Ovary (tissue), 9 donors: ENCODE measurements around the gene MRPL55. TPM values are rescaled to one million over a fixed set of nuclear protein-coding genes. Genes with fewer than 3 reads are reported as not detected.

Source experiments
- DNase-seq, 5 donors: peaks; one replicate each; pipeline ENCODE4 v3.0.0-alpha.2; 2019 to 2020
- H3K27ac ChIP-seq, 2 donors: fragments of 200-600 bp; one replicate each; pipeline versions ENCODE4 v1.5.1 to v1.8.0; 2019 to 2022
- H3K27me3 ChIP-seq: fragments of 200-600 bp; one replicate; pipeline ENCODE4 v1.8.0; 2022
- H3K36me3 ChIP-seq: fragments of 200-600 bp; sonication (generic); one replicate; pipeline ENCODE4 v1.5.1; 2019
- H3K4me1 ChIP-seq: one replicate; pipeline ENCODE4 v1.8.1; 2013; ENCODE audit warnings: mild to moderate bottlenecking, moderate library complexity; ENCODE audit not compliant: insufficient read depth
- H3K4me3 ChIP-seq: fragments of 200-600 bp; sonication (generic); one replicate; pipeline ENCODE4 v1.5.1; 2017
- H3K9me3 ChIP-seq, 2 donors: fragments of 200-600 bp in 1 of 2; sonication (generic) in 1 of 2; one replicate each; pipeline versions ENCODE4 v1.5.1 to v1.8.1; 2013 to 2019; ENCODE audit warnings: mild to moderate bottlenecking in 1 of 2, moderate library complexity in 1 of 2
- EP300 ChIP-seq: sonication (generic); formaldehyde crosslinking; IDR thresholded peaks from one replicate; pipeline ENCODE4 v1.6.1; 2017; ENCODE audit warnings: antibody characterized with exemption
- POLR2A ChIP-seq: fragments of 450-650 bp; IDR thresholded peaks from one replicate; pipeline ENCODE4 v1.6.1; 2017; ENCODE audit warnings: antibody characterized with exemption, mild to moderate bottlenecking, moderate library complexity
- WGBS, 3 donors: extraction: QIAGEN DNeasy Blood & Tissue Kit in 1 of 3; methylation state at CpG; one replicate each; pipeline versions ENCODE4 v1.1.5 to v1.1.7; 2013 to 2017; 5-methylcytosine and 5-hydroxymethylcytosine counted together
- intact Hi-C, 4 donors: fragments of 100-400 bp; cut with DNase I; formaldehyde crosslinking; loops; one replicate each; pipeline versions ENCODE4 v1.11.0 to v1.15.1; 2022 to 2023
- polyA plus RNA-seq, 2 donors: library from polyadenylated mRNA; stranded (reverse); fragments of 200-250 nt in 1 of 2; fragments of 350-450 nt in 1 of 2; fragmentation: Illumina TruSeq in 1 of 2; extraction: RNeasy Lipid Tissue Mini Kit (QIAGEN cat#74804) in 1 of 2; gene quantifications; one replicate each; pipeline ENCODE4 v1.2.3, GENCODE V29; 2013 to 2014
- total RNA-seq, 7 donors: library from RNA; depleted of rRNA in 2 of 7; stranded (reverse); fragments of >200 nt in 2 of 7; fragmentation: NEBNext Ultra II Directional in 3 of 7; extraction: Animal tissue kit (Norgen Biotek cat#: 25700) in 3 of 7; gene quantifications; one replicate each; pipeline versions ENCODE4 v1.1.0 to v1.2.4, GENCODE V29; 2016 to 2023
- TF ChIP-seq, protein P1 (sequence below), 3 donors: fragments of 450-650 bp in 2 of 3; fragments of 200-600 bp in 1 of 3; IDR thresholded peaks; one replicate each; pipeline versions ENCODE4 v1.5.1 to v1.8.0; 2016 to 2022; ENCODE audit warnings: antibody characterized with exemption in 3 of 3, mild to moderate bottlenecking in 1 of 3
- donor health status: DM: no; HTN: no; CAD: no; lungs with moderate emphysema.
- donor health status: DM: no; HTN: no; CAD: no.
- donor health status: Bipolar disorder and iron deficiency.
- donor health status: DM: yes; HTN: yes; CAD: no.
- donor health status: DM: no; HTN: no; CAD: no.
- donor health status: DM: yes; HTN: yes; CAD: no.

Gene MRPL55
- total and polyA plus RNA-seq, 9 donors, result 14.6 to 98.5 (median 43.3) TPM

DNA sequence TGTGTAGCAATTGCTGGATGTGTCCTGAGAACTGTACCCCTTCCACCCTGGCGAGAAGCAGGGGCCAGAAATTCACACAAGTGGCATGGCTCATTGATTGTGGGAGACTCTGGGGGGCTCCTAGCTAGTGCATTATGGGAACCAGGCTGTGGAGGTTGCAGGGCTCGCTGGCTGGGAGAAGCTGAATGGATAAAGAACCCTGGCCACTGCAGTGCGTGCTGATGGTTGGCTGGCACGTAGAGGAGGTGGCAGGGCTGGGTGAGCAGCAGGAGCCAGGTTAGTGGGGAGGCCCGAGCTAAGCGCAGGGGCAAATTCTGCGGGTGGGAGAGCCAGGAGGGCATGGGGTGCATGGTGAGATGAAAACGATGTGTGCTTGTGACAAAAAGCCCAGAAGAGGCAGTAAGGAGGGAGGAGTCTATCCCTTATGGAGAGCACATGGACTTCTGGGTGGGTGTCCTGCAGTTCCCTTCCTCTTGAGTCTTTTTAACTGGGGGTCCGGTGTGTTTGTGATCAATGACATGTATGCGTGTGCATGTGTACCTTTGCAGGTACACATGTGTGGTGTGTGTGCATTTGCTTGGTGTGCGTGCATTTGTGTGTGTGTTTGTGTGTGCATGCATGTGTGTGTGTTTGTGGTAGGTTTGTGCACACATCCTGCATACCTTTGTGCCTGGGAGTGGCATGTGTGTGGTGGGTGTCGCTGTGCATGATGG lies 34.5 kb upstream of the MRPL55 start:
- 82 to 92% (median 86%) methylated on average over 12 of the region's 12 CpGs for WGBS, 3 donors

DNA sequence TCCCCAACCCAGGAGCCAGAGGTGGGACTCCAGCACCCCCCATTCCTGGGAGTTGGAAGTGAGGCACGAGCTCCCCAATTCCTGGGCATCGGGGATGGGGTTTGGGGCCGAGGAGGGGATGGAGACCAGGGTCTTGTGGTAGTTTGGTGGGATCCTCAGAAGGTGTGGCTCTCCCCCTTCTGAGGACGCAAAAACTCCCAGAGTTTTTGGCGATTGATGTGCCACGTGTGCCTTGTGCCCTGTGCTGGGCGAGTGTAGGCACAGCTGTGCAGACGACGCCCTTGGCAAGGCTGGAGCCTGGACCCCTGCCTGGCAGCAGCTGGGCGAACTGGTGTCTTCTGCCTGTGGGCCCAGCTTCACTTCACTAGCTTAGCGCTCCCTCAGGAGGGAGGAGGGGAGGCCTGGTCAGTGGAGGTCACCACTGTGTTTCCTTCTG lies 33.6 kb upstream of the MRPL55 start:
- no peaks in the 10 kb centered on the region for H3K36me3 ChIP-seq
- TF ChIP-seq, protein P1, sequence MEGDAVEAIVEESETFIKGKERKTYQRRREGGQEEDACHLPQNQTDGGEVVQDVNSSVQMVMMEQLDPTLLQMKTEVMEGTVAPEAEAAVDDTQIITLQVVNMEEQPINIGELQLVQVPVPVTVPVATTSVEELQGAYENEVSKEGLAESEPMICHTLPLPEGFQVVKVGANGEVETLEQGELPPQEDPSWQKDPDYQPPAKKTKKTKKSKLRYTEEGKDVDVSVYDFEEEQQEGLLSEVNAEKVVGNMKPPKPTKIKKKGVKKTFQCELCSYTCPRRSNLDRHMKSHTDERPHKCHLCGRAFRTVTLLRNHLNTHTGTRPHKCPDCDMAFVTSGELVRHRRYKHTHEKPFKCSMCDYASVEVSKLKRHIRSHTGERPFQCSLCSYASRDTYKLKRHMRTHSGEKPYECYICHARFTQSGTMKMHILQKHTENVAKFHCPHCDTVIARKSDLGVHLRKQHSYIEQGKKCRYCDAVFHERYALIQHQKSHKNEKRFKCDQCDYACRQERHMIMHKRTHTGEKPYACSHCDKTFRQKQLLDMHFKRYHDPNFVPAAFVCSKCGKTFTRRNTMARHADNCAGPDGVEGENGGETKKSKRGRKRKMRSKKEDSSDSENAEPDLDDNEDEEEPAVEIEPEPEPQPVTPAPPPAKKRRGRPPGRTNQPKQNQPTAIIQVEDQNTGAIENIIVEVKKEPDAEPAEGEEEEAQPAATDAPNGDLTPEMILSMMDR (IDR thresholded peaks at IDR 0.05), result no peak
- TF ChIP-seq EP300 (no peak), POLR2A (no peak)
- DNase-seq, result peak in 2 of 5 donors; percentile 33 to 35
- no peak overlapping the region for H3K4me3 ChIP-seq
- H3K4me1 ChIP-seq, result peaks cover 16% of the 10 kb centered on the region
- 73 to 79% (median 76%) methylated on average over 11 of the region's 11 CpGs for WGBS, 3 donors
- no peaks in the 10 kb centered on the region for H3K27me3 ChIP-seq
- no peaks in the 10 kb centered on the region for H3K9me3 ChIP-seq
- intact Hi-C loops, result no loop called here
- H3K27ac ChIP-seq, result no peak overlapping the region

More for the DNA sequence above, 34.5 kb upstream of the MRPL55 start:
- intact Hi-C loops, result no loop called here
- Histone ChIP-seq H3K4me1 (peaks cover 16% of the 10 kb centered on the region), H3K9me3 (no peaks in the 10 kb centered on the region), H3K27me3 (no peaks in the 10 kb centered on the region), H3K27ac (no peak overlapping the region), H3K36me3 (no peaks in the 10 kb centered on the region), H3K4me3 (no peak overlapping the region)
- DNase-seq, result no peak
- TF ChIP-seq, protein P1 (IDR thresholded peaks at IDR 0.05), result no peak
- no peak for TF ChIP-seq EP300
- TF ChIP-seq POLR2A, result no peak

DNA sequence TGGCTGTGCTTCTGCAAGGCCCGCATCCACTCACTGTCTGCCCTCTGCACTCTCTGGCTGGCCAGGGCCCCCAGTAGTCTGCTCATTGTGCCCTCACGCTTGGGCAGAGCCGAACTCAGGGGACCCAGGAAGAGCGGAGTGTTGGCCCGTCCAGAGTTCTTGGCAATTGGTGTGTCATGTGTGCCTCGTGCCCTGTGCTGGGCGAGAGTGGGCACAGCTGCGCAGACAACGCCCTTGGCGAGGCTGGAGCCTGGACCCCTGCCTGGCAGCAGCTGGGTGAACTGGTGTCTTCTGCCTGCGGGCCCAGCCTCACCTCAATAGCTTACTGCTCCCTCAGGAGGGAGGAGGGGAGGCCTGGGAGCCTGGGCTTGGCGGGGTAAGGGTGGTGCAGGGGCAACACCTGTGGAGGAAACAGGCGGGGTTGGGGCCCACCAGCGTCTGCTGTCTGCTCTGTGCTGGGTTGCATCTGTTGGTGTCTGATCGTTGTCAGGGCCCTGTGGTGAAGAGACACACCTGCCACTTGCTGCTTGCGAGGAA lies 33.1 kb upstream of the MRPL55 start:
- H3K9me3 ChIP-seq, result no peaks in the 10 kb centered on the region
- no peaks in the 10 kb centered on the region for H3K27me3 ChIP-seq
- H3K4me1 ChIP-seq, result peaks cover 16% of the 10 kb centered on the region
- 73 to 77% (median 73%) methylated on average over 16 of the region's 16 CpGs for WGBS, 3 donors
- no peaks in the 10 kb centered on the region for H3K36me3 ChIP-seq
- peak overlapping the region; percentile 83 for H3K4me3 ChIP-seq
- intact Hi-C loops, result no loop called here
- TF ChIP-seq, protein P1 (IDR thresholded peaks at IDR 0.05), result no peak
- TF ChIP-seq POLR2A, result no peak
- TF ChIP-seq EP300, result no peak
- no peak overlapping the region for H3K27ac ChIP-seq
- peak in 3 of 5 donors; percentile 38 to 46 (median 43) for DNase-seq

DNA sequence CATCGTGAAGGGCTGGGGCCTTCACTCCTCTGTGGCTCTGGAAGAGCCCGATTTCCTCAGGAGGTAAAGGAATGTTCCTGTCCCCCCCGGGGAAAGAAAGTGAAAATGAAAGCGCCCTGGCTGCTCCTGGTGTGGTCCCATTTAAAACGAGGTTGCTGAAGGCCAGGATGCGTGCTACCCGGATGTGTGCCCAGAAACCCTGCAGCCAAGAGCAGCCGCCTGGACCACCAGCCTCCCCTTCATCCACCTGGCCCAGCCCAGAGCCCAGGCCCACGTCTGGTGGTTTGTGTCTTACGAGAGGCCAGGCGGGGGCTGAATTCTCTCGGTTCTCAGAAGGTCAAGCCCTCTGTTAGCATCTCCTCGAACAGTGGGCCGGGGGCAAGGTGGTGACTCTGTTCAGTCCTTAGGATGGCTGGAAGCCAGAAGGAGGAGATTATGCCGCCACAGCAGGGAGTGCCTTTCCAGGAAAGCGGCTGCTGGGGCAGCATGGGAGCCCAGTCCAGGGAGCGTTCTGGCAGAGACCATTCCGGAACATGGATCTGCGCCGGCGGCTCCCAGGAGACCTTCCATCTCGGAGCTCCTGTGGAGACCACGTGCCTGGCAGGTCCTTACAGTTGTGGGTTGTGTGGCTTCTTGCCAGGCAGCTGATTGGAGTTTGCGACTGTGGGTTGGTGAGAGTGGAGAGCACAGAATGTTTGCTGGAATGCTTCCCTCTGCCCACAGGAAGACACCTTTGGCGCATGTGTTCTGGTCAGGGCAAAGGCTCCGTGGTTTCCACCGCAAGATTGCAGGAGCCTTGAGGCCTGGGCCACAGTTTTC lies 32.3 kb upstream of the MRPL55 start:
- H3K36me3 ChIP-seq, result no peaks in the 10 kb centered on the region
- H3K27ac ChIP-seq, result peak overlapping the region; percentile 32 to 88
- intact Hi-C loops, result no loop called here
- peak overlapping the region; percentile 83 for H3K4me3 ChIP-seq
- no peak for TF ChIP-seq POLR2A
- TF ChIP-seq EP300, result no peak
- TF ChIP-seq, protein P1 (IDR thresholded peaks at IDR 0.05), result no peak
- no peaks in the 10 kb centered on the region for H3K9me3 ChIP-seq
- peaks cover 16% of the 10 kb centered on the region for H3K4me1 ChIP-seq
- H3K27me3 ChIP-seq, result no peaks in the 10 kb centered on the region
- DNase-seq, result peak; percentile 49 to 73 (median 64)
- WGBS, 3 donors, result 20 to 33% (median 24%) methylated on average over 27 of the region's 27 CpGs
